Natural killer cell (primary cell): Measurements from ENCODE around the gene VSIG10L. TPM values are rescaled to one million over a fixed set of nuclear protein-coding genes. Genes with fewer than 3 reads are reported as not detected.

Experiments used
- ATAC-seq, 3 donors: fragments of 150-1000 bp in 2 of 3; fragments of 200-7000 bp in 1 of 3; cut with Tn5 transposase; 1 replicate in 1 of 3; 2 replicates in 2 of 3; pipeline ENCODE4 v1.10.0; 2021; ENCODE audit warnings: mild to moderate bottlenecking in 2 of 3, moderate library complexity in 2 of 3
- DNase-seq, 2 donors: peaks; one replicate each; pipeline versions ENCODE4 v3.0.0 to v3.0.0-alpha.2; 2013 to 2021; ENCODE audit warnings: mixed read lengths in 1 of 2
- H3K27ac ChIP-seq: one replicate; pipeline ENCODE4 v1.5.1; 2013; ENCODE audit warnings: mild to moderate bottlenecking, low read length
- H3K27me3 ChIP-seq: one replicate; pipeline ENCODE4 v1.6.1; 2013; ENCODE audit warnings: low read length; ENCODE audit not compliant: control insufficient read depth, insufficient read depth
- H3K36me3 ChIP-seq: one replicate; pipeline ENCODE4 v1.6.1; 2013; ENCODE audit warnings: low read length; ENCODE audit not compliant: control insufficient read depth, insufficient read depth
- H3K4me1 ChIP-seq: one replicate; pipeline ENCODE4 v1.6.1; 2013; ENCODE audit warnings: low read length; ENCODE audit not compliant: control insufficient read depth, insufficient read depth
- H3K4me3 ChIP-seq: one replicate; pipeline ENCODE4 v1.5.1; 2013; ENCODE audit warnings: low read length
- H3K9me3 ChIP-seq: one replicate; pipeline ENCODE4 v1.6.1; 2013; ENCODE audit warnings: low read length; ENCODE audit not compliant: control insufficient read depth, insufficient read depth
- H3K27ac Mint-ChIP-seq, 2 donors: one replicate each; pipeline ENCODE4 v1.8.0; 2022; ENCODE audit warnings: mild to moderate bottlenecking in 2 of 2, mixed read lengths in 2 of 2, moderate library complexity in 1 of 2
- H3K27me3 Mint-ChIP-seq, 2 donors: one replicate each; pipeline ENCODE4 v1.8.0; 2022; ENCODE audit warnings: low read depth in 2 of 2, mixed read lengths in 2 of 2
- H3K36me3 Mint-ChIP-seq: one replicate; pipeline ENCODE4 v1.8.0; 2022; ENCODE audit warnings: mixed read lengths
- H3K4me1 Mint-ChIP-seq, 2 donors: one replicate each; pipeline ENCODE4 v1.8.0; 2022; ENCODE audit warnings: mixed read lengths in 2 of 2
- H3K4me3 Mint-ChIP-seq: one replicate; pipeline ENCODE4 v1.8.0; 2022; ENCODE audit warnings: mild to moderate bottlenecking, moderate library complexity, mixed read lengths
- H3K9me3 Mint-ChIP-seq, 2 donors: one replicate each; pipeline ENCODE4 v1.8.0; 2022; ENCODE audit warnings: mixed read lengths in 2 of 2
- CTCF ChIP-seq: fragments of 200-600 bp; IDR thresholded peaks from one replicate; pipeline ENCODE4 v1.8.0; 2022; ENCODE audit warnings: antibody characterized with exemption
- WGBS: methylation state at CpG from one replicate; pipeline ENCODE4 v1.1.7; 2013; ENCODE audit warnings: missing lambda C conversion rate; ENCODE audit not compliant: insufficient coverage; 5-methylcytosine and 5-hydroxymethylcytosine counted together
- intact Hi-C: fragments of 100-400 bp; cut with micrococcal nuclease; formaldehyde crosslinking; loops from one replicate; pipeline ENCODE4 v1.14.2; 2022
- total RNA-seq, 4 donors: library from RNA; stranded (reverse); fragments of 120-200 nt in 1 of 4; gene quantifications; one replicate each; pipeline versions ENCODE4 v1.2.3 to v1.2.4, GENCODE V29; 2013 to 2022

Gene VSIG10L
- total RNA-seq, 3 donors from 2014 or later (not counting 1 experiment from before 2014, with no cell fraction given): 0.52 to 0.68 TPM; not detected in 1

- TF ChIP-seq CTCF: no peak
- Mint-ChIP-seq H3K27me3 (peaks cover 20 to 27% of the 10 kb centered on the region in 2 donors), H3K4me1 (no peaks in the 10 kb centered on the region), H3K4me3 (no peak overlapping the region), H3K36me3 (no peaks in the 10 kb centered on the region), H3K9me3 (peaks cover 0 to 2% of the 10 kb centered on the region in 2 donors), H3K27ac (no peak overlapping the region)
- no peaks in the 10 kb centered on the region for H3K4me1 ChIP-seq
- DNase-seq (no peak), ATAC-seq (no peak)
- H3K9me3 ChIP-seq: no peaks in the 10 kb centered on the region
- H3K4me3 ChIP-seq: no peak overlapping the region
- no peak overlapping the region for H3K27ac ChIP-seq
- intact Hi-C loops: no loop called here
- 90% methylated on average over 14 of the region's 14 CpGs for WGBS
- no peaks in the 10 kb centered on the region for H3K27me3 ChIP-seq
- no peaks in the 10 kb centered on the region for H3K36me3 ChIP-seq
These were observed 22.2 kb downstream of the VSIG10L start for GRCh38 chr19:51319649-51320279.

GRCh38 chr19:51318687-51319648, 23.0 kb downstream of the VSIG10L start:
- intact Hi-C loops: no loop called here
- Mint-ChIP-seq H3K27me3 (peaks cover 20 to 24% of the 10 kb centered on the region in 2 donors), H3K4me3 (no peak overlapping the region), H3K27ac (no peak overlapping the region), H3K36me3 (no peaks in the 10 kb centered on the region), H3K9me3 (peaks cover 0 to 2% of the 10 kb centered on the region in 2 donors), H3K4me1 (no peaks in the 10 kb centered on the region)
- Histone ChIP-seq H3K4me1 (no peaks in the 10 kb centered on the region), H3K36me3 (no peaks in the 10 kb centered on the region), H3K27ac (no peak overlapping the region), H3K9me3 (no peaks in the 10 kb centered on the region), H3K27me3 (no peaks in the 10 kb centered on the region), H3K4me3 (no peak overlapping the region)
- no peak for DNase-seq
- ATAC-seq: no peak
- WGBS: 81% methylated on average over 23 of the region's 23 CpGs
- no peak for TF ChIP-seq CTCF

- peaks cover 0 to 2% of the 10 kb centered on the region in 2 donors for H3K9me3 Mint-ChIP-seq
- WGBS: 64% methylated on average over 1 of the region's 1 CpG
- H3K9me3 ChIP-seq: no peaks in the 10 kb centered on the region
- DNase-seq (no peak), ATAC-seq (no peak)
- H3K27ac ChIP-seq: no peak overlapping the region
- intact Hi-C loops: no loop called here
- H3K4me1 Mint-ChIP-seq: no peaks in the 10 kb centered on the region
- H3K27me3 Mint-ChIP-seq: peaks cover 23 to 27% of the 10 kb centered on the region in 2 donors
- H3K36me3 Mint-ChIP-seq: no peaks in the 10 kb centered on the region
- TF ChIP-seq CTCF: no peak
- no peaks in the 10 kb centered on the region for H3K36me3 ChIP-seq
- H3K27me3 ChIP-seq: no peaks in the 10 kb centered on the region
- H3K4me3 Mint-ChIP-seq: no peak overlapping the region
- H3K4me1 ChIP-seq: no peaks in the 10 kb centered on the region
- no peak overlapping the region for H3K4me3 ChIP-seq
- no peak overlapping the region for H3K27ac Mint-ChIP-seq
These were observed 24.0 kb downstream of the VSIG10L start for GRCh38 chr19:51317968-51318367.
